ENCODE measurements around the gene TEN1. TPM values are rescaled to one million over a fixed set of nuclear protein-coding genes. Genes with fewer than 3 reads are reported as not detected.

Gene TEN1
- total and polyA plus RNA-seq, 9 of the 15 experiments (the other 6 are each of a cell fraction or from before 2014, with no cell fraction given) = 1.3 to 25.7 (median 10.1) TPM

DNA sequence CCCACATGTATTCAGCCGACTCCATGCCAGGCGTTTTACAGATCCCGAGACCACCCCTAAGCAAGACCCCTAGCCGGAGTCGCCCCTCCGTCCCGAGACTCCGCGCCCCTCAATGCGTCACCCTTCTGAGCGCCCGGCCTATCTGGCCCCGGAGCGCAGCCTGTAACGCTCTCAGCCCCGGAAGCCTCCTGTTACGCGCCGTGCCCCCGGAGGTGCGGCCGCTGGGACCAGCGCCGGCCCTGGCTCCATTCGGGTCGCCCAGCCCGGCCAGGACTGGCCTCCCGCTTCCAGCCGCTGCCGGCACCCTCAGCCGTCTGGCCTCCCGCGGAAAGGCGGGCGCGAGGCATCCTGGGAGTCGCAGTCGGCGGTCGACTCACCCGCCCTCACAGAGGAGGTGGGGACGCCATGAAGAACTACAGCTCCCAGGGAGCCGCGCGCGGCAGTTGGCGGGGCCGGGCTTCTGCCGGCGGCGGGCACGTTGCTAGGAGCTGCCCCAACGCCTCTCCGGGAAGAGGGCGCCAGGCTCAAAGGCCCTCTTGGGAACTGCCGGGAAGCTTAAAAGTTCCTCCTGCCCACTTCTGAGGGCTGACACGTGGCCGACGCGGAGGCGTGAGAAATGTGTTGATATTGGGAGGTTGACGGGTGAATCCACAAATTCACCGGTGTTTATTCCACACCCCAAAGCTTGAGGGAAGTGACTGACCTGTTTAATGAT, 38.2 kb upstream of the TEN1 start, which contains the start of gene FBF1 (continued):
- TF ChIP-seq, protein P1, sequence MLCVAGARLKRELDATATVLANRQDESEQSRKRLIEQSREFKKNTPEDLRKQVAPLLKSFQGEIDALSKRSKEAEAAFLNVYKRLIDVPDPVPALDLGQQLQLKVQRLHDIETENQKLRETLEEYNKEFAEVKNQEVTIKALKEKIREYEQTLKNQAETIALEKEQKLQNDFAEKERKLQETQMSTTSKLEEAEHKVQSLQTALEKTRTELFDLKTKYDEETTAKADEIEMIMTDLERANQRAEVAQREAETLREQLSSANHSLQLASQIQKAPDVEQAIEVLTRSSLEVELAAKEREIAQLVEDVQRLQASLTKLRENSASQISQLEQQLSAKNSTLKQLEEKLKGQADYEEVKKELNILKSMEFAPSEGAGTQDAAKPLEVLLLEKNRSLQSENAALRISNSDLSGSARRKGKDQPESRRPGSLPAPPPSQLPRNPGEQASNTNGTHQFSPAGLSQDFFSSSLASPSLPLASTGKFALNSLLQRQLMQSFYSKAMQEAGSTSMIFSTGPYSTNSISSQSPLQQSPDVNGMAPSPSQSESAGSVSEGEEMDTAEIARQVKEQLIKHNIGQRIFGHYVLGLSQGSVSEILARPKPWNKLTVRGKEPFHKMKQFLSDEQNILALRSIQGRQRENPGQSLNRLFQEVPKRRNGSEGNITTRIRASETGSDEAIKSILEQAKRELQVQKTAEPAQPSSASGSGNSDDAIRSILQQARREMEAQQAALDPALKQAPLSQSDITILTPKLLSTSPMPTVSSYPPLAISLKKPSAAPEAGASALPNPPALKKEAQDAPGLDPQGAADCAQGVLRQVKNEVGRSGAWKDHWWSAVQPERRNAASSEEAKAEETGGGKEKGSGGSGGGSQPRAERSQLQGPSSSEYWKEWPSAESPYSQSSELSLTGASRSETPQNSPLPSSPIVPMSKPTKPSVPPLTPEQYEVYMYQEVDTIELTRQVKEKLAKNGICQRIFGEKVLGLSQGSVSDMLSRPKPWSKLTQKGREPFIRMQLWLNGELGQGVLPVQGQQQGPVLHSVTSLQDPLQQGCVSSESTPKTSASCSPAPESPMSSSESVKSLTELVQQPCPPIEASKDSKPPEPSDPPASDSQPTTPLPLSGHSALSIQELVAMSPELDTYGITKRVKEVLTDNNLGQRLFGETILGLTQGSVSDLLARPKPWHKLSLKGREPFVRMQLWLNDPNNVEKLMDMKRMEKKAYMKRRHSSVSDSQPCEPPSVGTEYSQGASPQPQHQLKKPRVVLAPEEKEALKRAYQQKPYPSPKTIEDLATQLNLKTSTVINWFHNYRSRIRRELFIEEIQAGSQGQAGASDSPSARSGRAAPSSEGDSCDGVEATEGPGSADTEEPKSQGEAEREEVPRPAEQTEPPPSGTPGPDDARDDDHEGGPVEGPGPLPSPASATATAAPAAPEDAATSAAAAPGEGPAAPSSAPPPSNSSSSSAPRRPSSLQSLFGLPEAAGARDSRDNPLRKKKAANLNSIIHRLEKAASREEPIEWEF (CRISPR knock-in tag; IDR thresholded peaks at IDR 0.05) = no peak
- TF ChIP-seq HMG20A (CRISPR knock-in tag; conservative IDR thresholded peaks at IDR 0.05) = no peak
- TF ChIP-seq, protein P2, sequence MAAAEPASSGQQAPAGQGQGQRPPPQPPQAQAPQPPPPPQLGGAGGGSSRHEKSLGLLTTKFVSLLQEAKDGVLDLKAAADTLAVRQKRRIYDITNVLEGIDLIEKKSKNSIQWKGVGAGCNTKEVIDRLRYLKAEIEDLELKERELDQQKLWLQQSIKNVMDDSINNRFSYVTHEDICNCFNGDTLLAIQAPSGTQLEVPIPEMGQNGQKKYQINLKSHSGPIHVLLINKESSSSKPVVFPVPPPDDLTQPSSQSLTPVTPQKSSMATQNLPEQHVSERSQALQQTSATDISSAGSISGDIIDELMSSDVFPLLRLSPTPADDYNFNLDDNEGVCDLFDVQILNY (CRISPR knock-in tag; IDR thresholded peaks at IDR 0.05) = no peak; the same call in 1 of the 2 replicates
- TF ChIP-seq FOXM1 (IDR thresholded peaks at IDR 0.05; ENCODE audit: low read depth) = no peak
- no peak; the same call in 1 of the 2 replicates for TF ChIP-seq FOXM1 (CRISPR knock-in tag; IDR thresholded peaks at IDR 0.05; ENCODE audit: low read depth)
- TF ChIP-seq, protein P3, sequence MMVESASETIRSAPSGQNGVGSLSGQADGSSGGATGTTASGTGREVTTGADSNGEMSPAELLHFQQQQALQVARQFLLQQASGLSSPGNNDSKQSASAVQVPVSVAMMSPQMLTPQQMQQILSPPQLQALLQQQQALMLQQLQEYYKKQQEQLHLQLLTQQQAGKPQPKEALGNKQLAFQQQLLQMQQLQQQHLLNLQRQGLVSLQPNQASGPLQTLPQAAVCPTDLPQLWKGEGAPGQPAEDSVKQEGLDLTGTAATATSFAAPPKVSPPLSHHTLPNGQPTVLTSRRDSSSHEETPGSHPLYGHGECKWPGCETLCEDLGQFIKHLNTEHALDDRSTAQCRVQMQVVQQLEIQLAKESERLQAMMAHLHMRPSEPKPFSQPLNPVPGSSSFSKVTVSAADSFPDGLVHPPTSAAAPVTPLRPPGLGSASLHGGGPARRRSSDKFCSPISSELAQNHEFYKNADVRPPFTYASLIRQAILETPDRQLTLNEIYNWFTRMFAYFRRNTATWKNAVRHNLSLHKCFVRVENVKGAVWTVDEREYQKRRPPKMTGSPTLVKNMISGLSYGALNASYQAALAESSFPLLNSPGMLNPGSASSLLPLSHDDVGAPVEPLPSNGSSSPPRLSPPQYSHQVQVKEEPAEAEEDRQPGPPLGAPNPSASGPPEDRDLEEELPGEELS (CRISPR knock-in tag; IDR thresholded peaks at IDR 0.05; ENCODE audit: borderline replicate concordance) = no peak
- no peak for TF ChIP-seq ZNF146 (CRISPR knock-in tag; IDR thresholded peaks at IDR 0.05; ENCODE audit: unreplicated experiment)
- no peak for TF ChIP-seq FOXJ2 (tag; IDR thresholded peaks at IDR 0.05)
- TF ChIP-seq RFX5 (IDR thresholded peaks at IDR 0.05; ENCODE audit: low read depth, low read length) = no peak
- no peak for TF ChIP-seq TEAD2 (tag; IDR thresholded peaks at IDR 0.05)
- TF ChIP-seq PHB2 (IDR thresholded peaks at IDR 0.05; ENCODE audit: low read depth) = no peak
- TF ChIP-seq NFIX (CRISPR knock-in tag; IDR thresholded peaks at IDR 0.05; ENCODE audit: low read depth) = no peak
- no peak for TF ChIP-seq THRA (IDR thresholded peaks at IDR 0.05)
- TF ChIP-seq, protein P4, sequence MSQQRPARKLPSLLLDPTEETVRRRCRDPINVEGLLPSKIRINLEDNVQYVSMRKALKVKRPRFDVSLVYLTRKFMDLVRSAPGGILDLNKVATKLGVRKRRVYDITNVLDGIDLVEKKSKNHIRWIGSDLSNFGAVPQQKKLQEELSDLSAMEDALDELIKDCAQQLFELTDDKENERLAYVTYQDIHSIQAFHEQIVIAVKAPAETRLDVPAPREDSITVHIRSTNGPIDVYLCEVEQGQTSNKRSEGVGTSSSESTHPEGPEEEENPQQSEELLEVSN (IDR thresholded peaks at IDR 0.05; ENCODE audit: borderline replicate concordance in 1 of 2, extremely low read depth in 1 of 2, insufficient read depth in 1 of 2, insufficient read length in 1 of 2, low read depth in 1 of 2, low read length in 1 of 2, poor library complexity in 1 of 2, severe bottlenecking in 1 of 2) = peak; percentile 84 to 93
- TF ChIP-seq SIN3B (IDR thresholded peaks at IDR 0.05; ENCODE audit: low read depth) = no peak
